HFF-Myc (cell line): Measurements from ENCODE around the gene PILRA.
A peak's percentile ranks its signal among the peaks of the same experiment; 100 is the strongest.

Experiments
- DNase-seq: peaks from one replicate; pipeline ENCODE4 v3.0.0-alpha.2; 2011; ENCODE audit warnings: low read depth; ENCODE audit errors: extremely low read depth
- H3K4me3 ChIP-seq: replicated peaks from 2 replicates; pipeline ENCODE4 v1.5.1; 2011; ENCODE audit warnings: low read depth, mild to moderate bottlenecking, control low read depth, low read length
- CTCF ChIP-seq: IDR thresholded peaks from 2 replicates; pipeline ENCODE4 v1.5.1; 2012; ENCODE audit warnings: mild to moderate bottlenecking, low read depth, low read length, control low read depth; ENCODE audit errors: missing control alignments

Gene PILRA

GRCh38 chr7:100396421-100396982, 23.2 kb downstream of the PILRA start:
- DNase-seq = no peak
- no peak for TF ChIP-seq CTCF
- no peak overlapping the region for H3K4me3 ChIP-seq

GRCh38 chr7:100397315-100398081, 24.2 kb downstream of the PILRA start:
- no peak overlapping the region for H3K4me3 ChIP-seq
- TF ChIP-seq CTCF = no peak
- DNase-seq = no peak

- no peak overlapping the region for H3K4me3 ChIP-seq
- no peak for DNase-seq
- TF ChIP-seq CTCF = no peak
Measured at GRCh38 chr7:100398239-100398638, 25.0 kb downstream of the PILRA start.

- no peak for TF ChIP-seq CTCF
- DNase-seq = no peak
Measured at GRCh38 chr7:100400041-100400440, 26.8 kb downstream of the PILRA start.

GRCh38 chr7:100400656-100401055, 27.4 kb downstream of the PILRA start:
- peak; percentile 24 for TF ChIP-seq CTCF
- DNase-seq = no peak
- H3K4me3 ChIP-seq = no peak overlapping the region

More at GRCh38 chr7:100400041-100400440, 26.8 kb downstream of the PILRA start:
- H3K4me3 ChIP-seq = no peak overlapping the region

GRCh38 chr7:100401811-100402210, 28.5 kb downstream of the PILRA start:
- TF ChIP-seq CTCF = no peak
- no peak for DNase-seq

More at GRCh38 chr7:100401811-100402210, 28.5 kb downstream of the PILRA start:
- H3K4me3 ChIP-seq = no peak overlapping the region
